GM18868 (cell line): ENCODE results near the gene KLC1.
A peak's percentile ranks its signal among the peaks of the same experiment; 100 is the strongest.

Source experiments
- ATAC-seq: cut with Tn5 transposase; IDR thresholded peaks from one replicate; pipeline ENCODE4 v1.9.1; 2021; ENCODE audit warnings: mild to moderate bottlenecking, moderate library complexity; ENCODE audit not compliant: unreplicated experiment

The KLC1 gene

GRCh38 chr14:103657471-103657870, 28.5 kb downstream of the KLC1 start:
- ATAC-seq, result no peak

GRCh38 chr14:103659631-103660030, 30.6 kb downstream of the KLC1 start:
- no peak for ATAC-seq

- ATAC-seq, result no peak
Measured at GRCh38 chr14:103662029-103662428, 33.0 kb downstream of the KLC1 start.

- no peak for ATAC-seq
Measured at GRCh38 chr14:103662591-103662990, 33.6 kb downstream of the KLC1 start.

GRCh38 chr14:103663506-103663905, 34.5 kb downstream of the KLC1 start:
- ATAC-seq, result no peak

GRCh38 chr14:103667671-103668070, 38.7 kb downstream of the KLC1 start:
- no peak for ATAC-seq

- ATAC-seq, result no peak
Measured at GRCh38 chr14:103668117-103668516, 39.1 kb downstream of the KLC1 start.

GRCh38 chr14:103669370-103669769, 40.4 kb downstream of the KLC1 start:
- no peak for ATAC-seq

GRCh38 chr14:103671911-103672310, 42.9 kb downstream of the KLC1 start:
- ATAC-seq, result no peak

- ATAC-seq, result no peak
Measured at GRCh38 chr14:103675957-103676356, 46.9 kb downstream of the KLC1 start.

GRCh38 chr14:103676881-103677675, 48.1 kb downstream of the KLC1 start:
- no peak for ATAC-seq

- peak; percentile 55 for ATAC-seq
Measured at GRCh38 chr14:103679351-103679750, 50.3 kb downstream of the KLC1 start.

- ATAC-seq, result no peak
Measured at GRCh38 chr14:103680491-103681231, 51.6 kb downstream of the KLC1 start.

GRCh38 chr14:103683139-103683538, 54.1 kb downstream of the KLC1 start:
- ATAC-seq, result no peak

GRCh38 chr14:103684471-103684870, 55.5 kb downstream of the KLC1 start:
- ATAC-seq, result no peak

GRCh38 chr14:103684871-103685270, 55.9 kb downstream of the KLC1 start:
- ATAC-seq, result no peak

- ATAC-seq, result no peak
Measured at GRCh38 chr14:103685276-103686211, 56.5 kb downstream of the KLC1 start.

GRCh38 chr14:103686831-103687485, 57.9 kb downstream of the KLC1 start:
- no peak for ATAC-seq

GRCh38 chr14:103687712-103688111, 58.7 kb downstream of the KLC1 start:
- ATAC-seq, result no peak

GRCh38 chr14:103688441-103688840, 59.4 kb downstream of the KLC1 start:
- ATAC-seq, result no peak
